Testis (tissue), 3 donors: ENCODE results near the gene WDR41. TPM values are rescaled to one million over a fixed set of nuclear protein-coding genes. Genes with fewer than 3 reads are reported as not detected.
"Not testable (repeated sequence)": the region's sequence is repeated elsewhere in the genome, so short reads cannot be mapped to it uniquely, and the experiment has no call there.

Experiments
- DNase-seq: peaks from one replicate; pipeline ENCODE4 v3.0.0-alpha.2; 2019
- H3K27ac ChIP-seq, 2 donors: fragments of 200-600 bp; sonication (generic); one replicate each; pipeline ENCODE4 v1.5.1; 2019
- H3K27me3 ChIP-seq: fragments of 200-600 bp; sonication (generic); one replicate; pipeline ENCODE4 v1.5.1; 2019
- H3K36me3 ChIP-seq: fragments of 200-600 bp; sonication (generic); one replicate; pipeline ENCODE4 v1.5.1; 2017; ENCODE audit warnings: low read depth; ENCODE audit errors: missing control alignments
- H3K4me1 ChIP-seq: fragments of 200-600 bp; sonication (generic); one replicate; pipeline ENCODE4 v1.5.1; 2019
- H3K4me3 ChIP-seq, 2 donors: fragments of 200-600 bp; sonication (generic); one replicate each; pipeline ENCODE4 v1.5.1; 2017 to 2019
- H3K9me3 ChIP-seq: fragments of 200-600 bp; sonication (generic); one replicate; pipeline ENCODE4 v1.5.1; 2017
- CTCF ChIP-seq, 3 experiments: fragments of 450-650 bp in 2 of 3; fragments of 200-600 bp in 1 of 3; sonication (generic) in 1 of 3; IDR thresholded peaks; one replicate each; pipeline ENCODE4 v1.5.1; 2016 to 2019; ENCODE audit warnings: antibody characterized with exemption in 3 of 3, mild to moderate bottlenecking in 2 of 3, moderate library complexity in 1 of 3
- POLR2A ChIP-seq: fragments of 450-650 bp; IDR thresholded peaks from one replicate; pipeline ENCODE4 v1.6.1; 2017; ENCODE audit warnings: antibody characterized with exemption, mild to moderate bottlenecking, moderate library complexity
- WGBS, 2 donors: methylation state at CpG; one replicate each; pipeline ENCODE4 v1.1.5; 2018; 5-methylcytosine and 5-hydroxymethylcytosine counted together
- intact Hi-C: fragments of 100-400 bp; cut with DNase I; formaldehyde crosslinking; loops from one replicate; pipeline ENCODE4 v1.15.1; 2023; ENCODE audit warnings: low total_unique reads
- polyA plus RNA-seq: library from polyadenylated mRNA; stranded (reverse); fragments of 350-450 nt; fragmentation: Illumina TruSeq; extraction: RNeasy Lipid Tissue Mini Kit (QIAGEN cat#74804); gene quantifications from one replicate; pipeline ENCODE4 v1.2.3, GENCODE V29; 2014; ENCODE audit warnings: low read depth, low replicate concordance; ENCODE audit not compliant: insufficient read depth
- total RNA-seq, 2 donors: library from RNA; depleted of rRNA; stranded (reverse); fragments of >200 nt; gene quantifications; one replicate each; pipeline ENCODE4 v1.2.3, GENCODE V29; 2016

Gene WDR41
- total and polyA plus RNA-seq, 3 donors from 2014 or later: 33.9 to 58.7 (median 46.5) TPM

- 56 to 61% methylated on average over 1 of the region's 1 CpG for WGBS, 2 donors
- intact Hi-C loops: no loop called here
Measured at GRCh38 chr5:77513321-77513720, 21.2 kb upstream of the WDR41 start.

GRCh38 chr5:77501132-77501531 lies 9.0 kb upstream of the WDR41 start:
- H3K27me3 ChIP-seq, intact Hi-C loops, H3K9me3 ChIP-seq, H3K4me1 ChIP-seq, H3K4me3 ChIP-seq, H3K27ac ChIP-seq, DNase-seq, H3K36me3 ChIP-seq: not testable (repeated sequence)
- 80 to 96% methylated on average over 8 to 9 of the region's 9 CpGs for WGBS, 2 donors

More at GRCh38 chr5:77513321-77513720, 21.2 kb upstream of the WDR41 start:
- no peaks in the 10 kb centered on the region for H3K27me3 ChIP-seq
- no peak overlapping the region for H3K4me3 ChIP-seq
- DNase-seq: no peak
- H3K9me3 ChIP-seq: no peaks in the 10 kb centered on the region
- no peak overlapping the region for H3K27ac ChIP-seq
- no peaks in the 10 kb centered on the region for H3K4me1 ChIP-seq
- no peak for TF ChIP-seq POLR2A
- TF ChIP-seq CTCF (IDR thresholded peaks at IDR 0.05): no peak
- no peaks in the 10 kb centered on the region for H3K36me3 ChIP-seq

GRCh38 chr5:77499973-77500372 lies 7.9 kb upstream of the WDR41 start:
- TF ChIP-seq POLR2A: no peak
- TF ChIP-seq CTCF (IDR thresholded peaks at IDR 0.05): no peak
- DNase-seq: no peak
- Histone ChIP-seq H3K4me1 (no peaks in the 10 kb centered on the region), H3K9me3 (no peaks in the 10 kb centered on the region), H3K36me3 (no peaks in the 10 kb centered on the region), H3K4me3 (no peak overlapping the region), H3K27ac (no peak overlapping the region), H3K27me3 (no peaks in the 10 kb centered on the region)
- 93 to 98% methylated on average over 2 of the region's 2 CpGs for WGBS, 2 donors
- intact Hi-C loops: no loop called here

- 71 to 77% methylated on average over 3 of the region's 3 CpGs for WGBS, 2 donors
- H3K9me3 ChIP-seq: no peaks in the 10 kb centered on the region
- no peaks in the 10 kb centered on the region for H3K27me3 ChIP-seq
- no peaks in the 10 kb centered on the region for H3K36me3 ChIP-seq
- no peak overlapping the region for H3K27ac ChIP-seq
- TF ChIP-seq CTCF (IDR thresholded peaks at IDR 0.05): no peak
- TF ChIP-seq POLR2A: no peak
- intact Hi-C loops: no loop called here
- no peak overlapping the region for H3K4me3 ChIP-seq
- DNase-seq: no peak
- H3K4me1 ChIP-seq: no peaks in the 10 kb centered on the region
Measured at GRCh38 chr5:77499441-77499840, 7.3 kb upstream of the WDR41 start.

- 80 to 89% methylated on average over 2 of the region's 2 CpGs for WGBS, 2 donors
- H3K36me3 ChIP-seq: no peaks in the 10 kb centered on the region
- intact Hi-C loops: no loop called here
- H3K27me3 ChIP-seq: no peaks in the 10 kb centered on the region
- H3K27ac ChIP-seq: no peak overlapping the region
- no peak overlapping the region for H3K4me3 ChIP-seq
- H3K4me1 ChIP-seq: no peaks in the 10 kb centered on the region
- no peak for TF ChIP-seq CTCF (IDR thresholded peaks at IDR 0.05)
- no peaks in the 10 kb centered on the region for H3K9me3 ChIP-seq
- DNase-seq: no peak
Measured at GRCh38 chr5:77498952-77499351, 6.8 kb upstream of the WDR41 start.
